GM12864 (cell line): Measurements from ENCODE around the gene RHOT2.

Experiments used
- DNase-seq: peaks from one replicate; pipeline ENCODE4 v3.0.0-alpha.2; 2011; ENCODE audit warnings: low read depth
- H3K4me3 ChIP-seq: 2 replicates; pipeline ENCODE4 v1.5.1; 2011; ENCODE audit warnings: mild to moderate bottlenecking, low read depth, low read length, control low read depth
- CTCF ChIP-seq: IDR thresholded peaks from 2 replicates; pipeline ENCODE4 v1.5.1; 2011; ENCODE audit warnings: low read depth, mild to moderate bottlenecking, moderate library complexity, low read length, control low read depth, inconsistent platforms; ENCODE audit errors: missing control alignments

RHOT2 gene

GRCh38 chr16:629185-629832 lies 38.6 kb upstream of the RHOT2 start:
- TF ChIP-seq CTCF: no peak
- no peak for DNase-seq
- H3K4me3 ChIP-seq: no peak overlapping the region

GRCh38 chr16:629833-630248 lies 38.1 kb upstream of the RHOT2 start:
- no peak overlapping the region for H3K4me3 ChIP-seq
- no peak for TF ChIP-seq CTCF
- DNase-seq: no peak

- TF ChIP-seq CTCF: no peak
- H3K4me3 ChIP-seq: no peak overlapping the region
- no peak for DNase-seq
Observed at GRCh38 chr16:630249-630814, 37.6 kb upstream of the RHOT2 start.

GRCh38 chr16:630815-631405 lies 37.0 kb upstream of the RHOT2 start, which contains the start of gene WFIKKN1:
WFIKKN1 (plus strand) TSS chr16:630985; CDS start chr16:631254, 269 bp downstream.
- TF ChIP-seq CTCF: no peak
- no peak for DNase-seq
- no peak within 1 kb of the TSS for H3K4me3 ChIP-seq

GRCh38 chr16:631808-632358 lies 36.0 kb upstream of the RHOT2 start:
- TF ChIP-seq CTCF: no peak
- no peak overlapping the region for H3K4me3 ChIP-seq
- no peak for DNase-seq

GRCh38 chr16:632486-633335 lies 35.2 kb upstream of the RHOT2 start:
- TF ChIP-seq CTCF: no peak
- H3K4me3 ChIP-seq: no peak overlapping the region
- no peak for DNase-seq
